ENCODE results near the gene ANKRD13D. TPM values are rescaled to one million over a fixed set of nuclear protein-coding genes. Genes with fewer than 3 reads are reported as not detected.

Gene ANKRD13D
- total and polyA plus RNA-seq, 2 of the 8 experiments (the other 6 are each of a cell fraction or from before 2014, with no cell fraction given), result 24.9 to 26.5 TPM

GRCh38 chr11:67260406-67260805, 28.7 kb upstream of the ANKRD13D start (continued):
- TF ChIP-seq TAF7 (optimal IDR thresholded peaks at IDR 0.05; ENCODE audit: borderline replicate concordance, low read depth, low read length) (no peak), ATF2 (IDR thresholded peaks at IDR 0.05; ENCODE audit: low read length) (no peak), CHD1 (IDR thresholded peaks at IDR 0.05; ENCODE audit: low read depth, low read length) (no peak), BCL11A (IDR thresholded peaks at IDR 0.05; ENCODE audit: low read depth in 2 of 2, low read length in 2 of 2) (no peak), RFX5 (IDR thresholded peaks at IDR 0.05; ENCODE audit: borderline replicate concordance, low read depth, low read length) (no peak), CBX5 (IDR thresholded peaks at IDR 0.05; ENCODE audit: low read depth, low read length) (no peak), POLR2AphosphoS5 (IDR thresholded peaks at IDR 0.05; ENCODE audit: low read depth, low read length) (no peak), CEBPB (IDR thresholded peaks at IDR 0.05; ENCODE audit: low read depth, low read length) (no peak)
